HG03565 (cell line): ENCODE data around the gene CT47A1.
"Not testable (repeated sequence)": the region's sequence is repeated elsewhere in the genome, so short reads cannot be mapped to it uniquely, and the experiment has no call there.

Experiments
- ATAC-seq: cut with Tn5 transposase; IDR thresholded peaks from one replicate; pipeline ENCODE4 v1.9.1; 2021; ENCODE audit warnings: mild to moderate bottlenecking, moderate library complexity; ENCODE audit not compliant: unreplicated experiment

The CT47A1 gene

DNA sequence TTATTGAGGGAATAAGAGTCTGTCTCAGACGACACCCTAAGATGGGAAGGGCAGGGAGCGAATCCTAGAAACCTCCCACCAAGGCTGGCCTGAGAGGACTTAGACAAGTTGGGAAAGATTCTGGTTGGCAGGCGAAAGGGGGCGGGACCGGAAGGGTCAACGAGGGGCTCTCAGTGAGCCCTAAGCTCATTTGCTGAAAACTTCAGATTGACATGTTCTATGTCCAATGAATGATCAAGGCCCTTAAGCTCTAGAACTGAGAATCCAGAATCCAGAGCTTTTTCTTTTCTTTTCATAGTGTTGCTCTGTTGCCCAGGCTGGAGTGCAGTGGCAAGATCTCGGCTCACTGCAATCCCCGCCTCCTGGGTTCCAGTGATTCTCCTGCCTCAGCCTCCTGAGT is at the start of gene CT47A1:
Gene CT47A1 (minus strand): TSS at position 101 of the 400 bp plus-strand sequence. CDS start 231 bp downstream, outside the sequence.
- ATAC-seq, result not testable (repeated sequence)

DNA sequence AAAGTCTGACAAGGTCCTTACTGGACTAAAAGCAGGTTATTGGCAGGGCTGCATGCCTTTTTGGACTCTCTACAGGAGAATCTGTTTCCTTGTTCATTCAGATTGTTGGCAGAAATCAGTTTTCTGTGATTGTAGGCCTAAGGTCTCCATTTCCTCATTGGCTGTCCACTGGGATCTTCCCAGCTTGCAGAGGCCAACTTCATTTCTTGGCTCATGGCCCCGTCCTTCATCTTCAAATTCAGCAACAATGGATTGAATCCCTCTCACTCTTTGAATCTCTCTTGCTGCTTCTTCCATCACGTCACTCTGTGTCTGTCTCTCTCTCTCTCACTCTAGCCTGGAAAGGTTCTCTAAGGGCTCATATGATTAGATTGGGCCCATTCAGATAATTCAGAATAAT is 47.0 kb upstream of the CT47A1 start:
- no peak for ATAC-seq

DNA sequence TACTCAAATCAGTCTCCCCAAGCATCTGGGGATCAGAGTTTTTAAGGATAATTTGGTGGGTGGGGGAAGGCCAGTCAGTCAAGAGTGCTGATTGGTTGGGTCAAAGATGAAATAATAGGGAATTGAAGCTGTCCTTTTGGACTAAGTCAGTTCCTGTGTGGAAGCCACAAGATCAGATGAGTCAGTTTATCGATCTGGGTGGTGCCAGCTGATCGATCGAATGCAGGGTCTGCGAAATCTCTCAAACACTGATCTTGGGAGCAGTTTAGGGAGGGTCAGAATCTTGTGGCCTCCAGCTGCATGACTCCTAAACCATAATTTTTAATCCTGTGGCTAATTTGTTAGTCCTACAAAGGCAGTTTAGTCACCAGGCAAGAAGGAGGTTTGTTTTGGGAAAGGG is 44.5 kb upstream of the CT47A1 start:
- ATAC-seq, result no peak

DNA sequence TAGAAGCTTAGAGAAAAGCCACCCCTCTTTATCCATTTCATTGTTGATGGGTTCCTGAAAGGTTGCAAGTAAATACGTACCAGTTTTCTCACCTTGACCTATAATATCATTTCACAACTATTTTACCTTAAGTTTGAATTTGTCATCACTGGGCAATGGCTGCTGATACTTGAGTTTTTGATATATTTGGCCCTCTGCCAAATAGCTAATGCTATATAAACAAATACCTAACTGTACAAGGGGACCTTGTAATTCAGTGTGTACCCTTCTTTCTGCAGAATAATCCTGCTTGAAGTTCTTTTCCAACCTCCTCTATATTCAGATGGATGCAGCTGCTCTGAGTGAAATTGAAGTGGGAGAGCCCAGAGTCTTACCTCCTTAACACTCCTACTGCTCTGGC is 42.9 kb upstream of the CT47A1 start:
- no peak for ATAC-seq

DNA sequence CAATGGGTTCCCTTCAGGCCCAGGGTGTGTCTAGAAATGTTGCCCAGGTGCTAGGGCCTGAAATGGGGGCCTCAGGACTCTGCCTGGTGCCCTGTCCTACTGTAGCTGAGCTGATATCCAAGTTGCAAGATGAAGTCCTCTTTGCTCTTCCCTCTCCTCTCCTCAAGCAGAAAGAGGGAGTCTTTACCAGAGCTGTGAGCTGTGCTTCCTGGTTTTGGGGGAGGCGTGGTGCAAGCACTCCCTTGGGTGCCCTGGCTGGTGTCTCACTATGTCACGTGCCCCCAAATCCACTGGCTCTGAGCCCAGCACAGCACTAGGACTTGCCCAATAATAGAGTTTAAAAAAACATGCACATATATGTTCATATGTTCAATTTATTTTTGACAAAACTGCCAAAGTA is 29.3 kb upstream of the CT47A1 start:
- no peak for ATAC-seq

DNA sequence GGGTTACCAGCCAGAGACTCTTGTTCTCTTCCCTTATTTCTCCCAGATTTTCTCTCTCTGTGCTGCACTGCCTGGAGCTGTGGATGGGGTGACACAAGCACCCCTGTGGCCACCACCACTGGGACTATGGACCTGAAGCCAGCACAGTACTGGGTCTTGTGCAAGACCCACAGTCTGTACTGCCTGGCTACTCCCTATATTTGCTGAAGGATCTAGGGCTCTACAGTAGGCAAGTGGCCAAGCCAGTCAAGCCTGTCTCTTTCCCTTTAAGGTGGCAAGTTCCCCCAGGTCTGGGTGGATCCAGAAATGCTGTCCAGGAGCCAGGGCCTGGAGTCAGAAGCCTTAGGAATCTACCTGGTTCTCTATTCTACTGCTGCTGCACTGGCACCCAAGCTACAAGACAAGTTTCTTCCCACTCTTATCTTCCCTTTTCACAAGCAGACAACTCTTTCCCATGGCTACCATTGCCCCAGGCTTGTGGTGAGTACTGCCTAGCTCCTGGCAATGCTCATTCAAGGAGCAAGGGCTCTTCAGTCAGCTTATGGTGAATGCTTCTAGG is 28.4 kb upstream of the CT47A1 start:
- ATAC-seq, result no peak

DNA sequence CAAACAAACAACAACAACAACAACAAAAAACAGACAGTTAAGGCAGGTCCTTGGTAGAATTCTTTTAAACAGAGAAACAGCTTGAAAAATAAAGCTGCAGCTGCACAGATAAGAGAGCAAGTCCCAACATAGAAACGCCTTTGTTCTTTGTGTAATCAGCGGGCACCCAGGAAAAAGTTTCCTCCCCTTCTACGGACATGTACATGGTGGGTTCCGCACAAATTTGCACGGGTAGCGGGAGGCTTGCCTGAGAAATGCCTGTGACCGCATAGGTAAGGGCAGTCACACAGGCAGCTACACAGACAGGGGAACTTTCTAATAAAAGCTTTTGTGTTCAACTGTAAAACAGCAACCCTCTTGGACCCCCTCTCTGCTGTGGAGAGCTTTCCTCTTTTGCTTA is 25.7 kb upstream of the CT47A1 start:
- ATAC-seq, result no peak

GRCh38 chrX:121010218-121010617 is 24.7 kb upstream of the CT47A1 start:
- no peak for ATAC-seq

DNA sequence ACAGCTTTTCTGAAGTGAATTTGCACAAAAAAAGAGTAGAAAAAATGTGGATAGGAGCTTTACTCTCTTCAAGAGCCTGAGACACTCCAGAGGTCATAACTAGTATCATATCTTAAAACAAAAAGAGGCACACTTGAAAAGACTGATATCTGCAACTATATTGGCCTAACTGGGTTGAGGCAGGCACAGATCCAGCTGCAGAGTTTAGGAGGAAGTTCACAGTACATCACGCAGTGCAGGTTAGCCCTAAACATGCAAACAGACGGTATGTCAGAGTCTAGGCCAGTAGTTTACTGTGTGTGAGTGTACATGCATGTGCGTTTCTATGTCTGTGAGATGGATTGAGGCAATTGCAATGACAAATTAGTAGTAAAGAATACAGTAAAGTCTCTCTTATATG is 24.2 kb upstream of the CT47A1 start:
- ATAC-seq, result no peak

DNA sequence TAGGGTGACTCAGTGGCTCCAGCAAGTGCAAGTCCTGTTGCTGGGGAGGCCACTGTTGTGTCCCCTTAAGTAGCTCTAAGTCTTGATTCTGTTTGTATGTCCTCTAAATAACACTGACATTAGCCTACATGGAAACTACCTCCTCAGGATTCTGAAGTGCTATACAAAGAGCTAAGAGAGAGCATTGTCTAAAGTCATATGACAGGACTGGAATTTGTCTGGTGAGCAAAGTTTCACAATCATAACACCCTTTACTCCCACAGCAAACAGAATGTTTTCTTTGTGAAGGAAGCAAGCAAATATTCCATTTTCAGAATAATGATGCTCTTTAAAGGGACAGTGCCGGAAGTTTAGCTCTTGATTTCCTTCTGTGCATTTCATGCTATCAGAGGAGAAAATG is 23.4 kb upstream of the CT47A1 start:
- ATAC-seq, result no peak

- peak; percentile 46 for ATAC-seq
Measured at GRCh38 chrX:121000589-121000988, 15.0 kb upstream of the CT47A1 start.

DNA sequence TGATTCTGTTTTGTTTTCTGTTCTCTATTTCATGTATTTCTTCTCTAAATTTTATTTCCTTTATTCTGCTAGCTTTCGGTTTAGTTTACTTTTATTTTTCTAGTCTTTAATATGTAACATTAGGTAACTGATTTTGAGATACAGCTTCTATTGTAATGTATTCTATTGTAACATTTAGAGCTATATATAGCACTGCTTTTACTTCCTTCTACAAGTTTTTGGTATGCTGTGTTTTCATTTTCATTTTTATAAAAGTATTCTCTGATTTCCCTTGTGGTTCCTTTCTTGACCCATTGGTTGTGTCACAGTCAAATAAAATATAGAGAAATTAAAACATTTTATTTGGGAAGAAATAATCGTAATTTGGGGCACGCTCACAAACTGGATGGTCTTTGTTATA is 13.9 kb upstream of the CT47A1 start:
- ATAC-seq, result peak; percentile 70

- ATAC-seq, result not testable (repeated sequence)
Measured at GRCh38 chrX:120956500-120956899, 29.1 kb downstream of the CT47A1 start, which contains the start of gene CT47A7. Gene CT47A7 (minus strand): TSS chrX:120956600. CDS start chrX:120956345, 255 bp downstream.
